Dendritic cell treated with granulocyte-macrophage colony-stimulating factor and Interleukin-4, amounts not matched to agents 40 ng/mL and 50 ng/mL, for 4 days (primary cell): Measurements from ENCODE around the gene GRB10.
"Not testable (repeated sequence)": the region's sequence is repeated elsewhere in the genome, so short reads cannot be mapped to it uniquely, and the experiment has no call there.

Source experiments
- H3K27ac Mint-ChIP-seq: one replicate; pipeline ENCODE4 v1.8.0; 2022; ENCODE audit warnings: mild to moderate bottlenecking, mixed read lengths
- H3K27me3 Mint-ChIP-seq: one replicate; pipeline ENCODE4 v1.8.0; 2022; ENCODE audit warnings: mild to moderate bottlenecking, mixed read lengths
- H3K36me3 Mint-ChIP-seq: one replicate; pipeline ENCODE4 v1.8.0; 2022; ENCODE audit warnings: low read depth, mixed read lengths
- H3K4me1 Mint-ChIP-seq: one replicate; pipeline ENCODE4 v1.8.0; 2022; ENCODE audit warnings: low read depth, mixed read lengths
- H3K4me3 Mint-ChIP-seq: one replicate; pipeline ENCODE4 v1.8.0; 2022; ENCODE audit warnings: mild to moderate bottlenecking, moderate library complexity, mixed read lengths
- H3K9me3 Mint-ChIP-seq: one replicate; pipeline ENCODE4 v1.8.0; 2022; ENCODE audit warnings: mixed read lengths
- intact Hi-C: fragments of 100-400 bp; cut with micrococcal nuclease; formaldehyde crosslinking; loops from one replicate; pipeline ENCODE4 v1.15.0; 2022

Gene GRB10

DNA sequence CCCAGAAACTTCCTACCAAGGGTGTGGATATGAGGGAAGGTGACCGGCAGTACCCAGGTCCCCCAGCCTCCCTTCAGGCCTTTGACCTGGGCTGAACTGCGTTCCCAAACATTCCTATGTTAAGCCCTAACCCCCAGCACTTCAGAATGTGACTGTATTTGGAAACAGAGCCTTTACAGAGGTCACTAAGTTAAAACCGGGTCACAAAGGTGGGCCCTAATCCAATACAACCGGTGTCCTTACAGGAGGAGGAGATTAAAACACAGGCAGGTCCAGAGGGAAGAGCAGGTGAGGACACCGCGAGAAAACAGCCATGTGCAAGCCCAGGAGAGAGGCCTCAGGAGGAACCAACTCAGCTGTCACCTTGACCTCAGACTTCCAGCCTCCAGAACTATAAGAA lies 28.0 kb downstream of the GRB10 start:
- H3K36me3 Mint-ChIP-seq, result no peaks in the 10 kb centered on the region
- intact Hi-C loops, result no loop called here
- no peaks in the 10 kb centered on the region for H3K27me3 Mint-ChIP-seq
- H3K4me3 Mint-ChIP-seq, result no peak overlapping the region
- H3K27ac Mint-ChIP-seq, result no peak overlapping the region
- H3K4me1 Mint-ChIP-seq, result no peaks in the 10 kb centered on the region
- no peaks in the 10 kb centered on the region for H3K9me3 Mint-ChIP-seq

- intact Hi-C loops, result no loop called here
- Mint-ChIP-seq H3K36me3 (no peaks in the 10 kb centered on the region), H3K27me3 (no peaks in the 10 kb centered on the region), H3K4me3 (no peak overlapping the region), H3K9me3 (no peaks in the 10 kb centered on the region), H3K27ac (no peak overlapping the region), H3K4me1 (no peaks in the 10 kb centered on the region)
Measured at GRCh38 chr7:50754241-50754640, 28.5 kb downstream of the GRB10 start.

GRCh38 chr7:50752422-50752821 lies 30.3 kb downstream of the GRB10 start:
- no peaks in the 10 kb centered on the region for H3K27me3 Mint-ChIP-seq
- H3K9me3 Mint-ChIP-seq, result no peaks in the 10 kb centered on the region
- H3K27ac Mint-ChIP-seq, result no peak overlapping the region
- H3K4me3 Mint-ChIP-seq, result no peak overlapping the region
- intact Hi-C loops, result no loop called here
- no peaks in the 10 kb centered on the region for H3K36me3 Mint-ChIP-seq
- no peaks in the 10 kb centered on the region for H3K4me1 Mint-ChIP-seq

DNA sequence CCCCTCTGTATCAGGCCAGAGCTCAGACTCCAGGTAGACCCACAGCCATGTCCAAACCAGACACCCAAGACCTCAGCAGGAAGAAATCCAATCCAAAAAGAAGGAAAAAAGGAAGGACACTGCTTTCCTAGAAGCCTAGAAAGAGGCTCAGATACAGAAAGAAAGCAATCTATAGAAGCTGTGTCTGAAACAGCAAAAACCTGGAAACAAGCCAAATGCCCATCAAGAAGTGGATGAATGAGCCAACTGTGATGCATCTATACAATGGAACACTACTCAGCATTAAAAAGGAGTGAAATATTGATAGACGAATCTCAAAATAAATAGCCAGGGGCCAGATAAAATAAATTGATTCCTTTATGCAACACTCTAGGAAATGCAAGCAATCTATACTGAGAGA lies 31.6 kb downstream of the GRB10 start:
- H3K36me3 Mint-ChIP-seq, result no peaks in the 10 kb centered on the region
- H3K9me3 Mint-ChIP-seq, result no peaks in the 10 kb centered on the region
- H3K27me3 Mint-ChIP-seq, result no peaks in the 10 kb centered on the region
- H3K27ac Mint-ChIP-seq, result no peak overlapping the region
- H3K4me3 Mint-ChIP-seq, result no peak overlapping the region
- H3K4me1 Mint-ChIP-seq, result no peaks in the 10 kb centered on the region
- intact Hi-C loops, result no loop called here

- H3K36me3 Mint-ChIP-seq, result no peaks in the 10 kb centered on the region
- no peaks in the 10 kb centered on the region for H3K4me1 Mint-ChIP-seq
- H3K27me3 Mint-ChIP-seq, result no peaks in the 10 kb centered on the region
- intact Hi-C loops, result no loop called here
- no peaks in the 10 kb centered on the region for H3K9me3 Mint-ChIP-seq
- H3K4me3 Mint-ChIP-seq, result no peak overlapping the region
- H3K27ac Mint-ChIP-seq, result no peak overlapping the region
Measured at GRCh38 chr7:50749896-50750295, 32.8 kb downstream of the GRB10 start.

- Mint-ChIP-seq H3K4me1 (no peaks in the 10 kb centered on the region), H3K27me3 (no peaks in the 10 kb centered on the region), H3K4me3 (no peak overlapping the region), H3K36me3 (no peaks in the 10 kb centered on the region), H3K9me3 (no peaks in the 10 kb centered on the region), H3K27ac (no peak overlapping the region)
- intact Hi-C loops, result no loop called here
Measured at GRCh38 chr7:50748472-50748871, 34.2 kb downstream of the GRB10 start.

DNA sequence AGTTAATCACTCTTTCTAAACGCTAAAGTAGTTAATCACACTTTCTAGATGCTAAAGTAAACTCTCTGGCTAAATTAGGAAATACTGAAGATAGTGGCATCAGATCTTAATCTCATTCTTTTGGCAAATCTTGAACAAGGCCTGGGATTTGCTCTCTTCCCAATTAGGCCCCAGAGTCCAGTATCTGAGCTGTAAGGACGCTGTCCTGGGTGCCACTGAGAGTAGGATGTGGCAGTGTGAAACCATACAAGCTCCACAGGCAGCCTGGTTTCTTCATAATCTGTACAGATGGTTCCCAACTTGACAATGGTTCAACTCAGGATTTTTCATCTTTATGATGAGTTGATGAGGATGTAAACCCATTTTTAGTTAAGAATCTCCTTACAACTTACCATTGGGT lies 36.9 kb downstream of the GRB10 start:
- intact Hi-C loops, result no loop called here
- Mint-ChIP-seq H3K4me1 (no peaks in the 10 kb centered on the region), H3K36me3 (no peaks in the 10 kb centered on the region), H3K9me3 (no peaks in the 10 kb centered on the region), H3K27ac (no peak overlapping the region), H3K27me3 (no peaks in the 10 kb centered on the region), H3K4me3 (no peak overlapping the region)

- Mint-ChIP-seq H3K4me3 (no peak overlapping the region), H3K9me3 (no peaks in the 10 kb centered on the region), H3K4me1 (no peaks in the 10 kb centered on the region), H3K36me3 (no peaks in the 10 kb centered on the region), H3K27me3 (no peaks in the 10 kb centered on the region), H3K27ac (no peak overlapping the region)
- intact Hi-C loops, result no loop called here
Measured at GRCh38 chr7:50745336-50745735, 37.4 kb downstream of the GRB10 start.

- intact Hi-C loops, result no loop called here
- no peak overlapping the region for H3K27ac Mint-ChIP-seq
- no peaks in the 10 kb centered on the region for H3K36me3 Mint-ChIP-seq
- H3K4me1 Mint-ChIP-seq, result peaks cover 12% of the 10 kb centered on the region
- H3K27me3 Mint-ChIP-seq, result no peaks in the 10 kb centered on the region
- H3K9me3 Mint-ChIP-seq, result no peaks in the 10 kb centered on the region
- no peak overlapping the region for H3K4me3 Mint-ChIP-seq
Measured at GRCh38 chr7:50743893-50744292, 38.8 kb downstream of the GRB10 start.

DNA sequence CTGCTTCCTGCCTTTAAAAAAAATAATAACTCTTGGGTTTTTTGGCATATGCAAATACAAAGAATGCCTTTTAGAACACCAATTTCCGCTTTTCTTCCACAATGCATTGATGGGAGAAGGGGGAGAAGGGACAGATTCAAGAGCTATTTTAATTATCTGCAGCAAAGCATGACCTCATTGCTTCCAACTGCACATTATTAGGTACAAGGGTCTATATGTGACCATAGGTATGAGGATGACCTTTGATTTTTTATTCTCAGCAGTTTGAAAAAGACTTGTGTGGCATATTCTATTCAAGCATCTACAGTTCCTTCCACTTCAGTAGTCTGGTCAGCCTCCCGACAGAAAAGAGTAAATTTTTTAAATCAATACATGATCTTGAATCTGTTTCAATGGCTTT lies 39.7 kb downstream of the GRB10 start:
- intact Hi-C loops, result no loop called here
- Mint-ChIP-seq H3K36me3 (no peaks in the 10 kb centered on the region), H3K27ac (no peak overlapping the region), H3K27me3 (no peaks in the 10 kb centered on the region), H3K9me3 (no peaks in the 10 kb centered on the region), H3K4me3 (no peak overlapping the region), H3K4me1 (peaks cover 12% of the 10 kb centered on the region)

- H3K36me3 Mint-ChIP-seq, result no peaks in the 10 kb centered on the region
- H3K4me3 Mint-ChIP-seq, result no peak overlapping the region
- H3K9me3 Mint-ChIP-seq, result peaks cover 3% of the 10 kb centered on the region
- no peak overlapping the region for H3K27ac Mint-ChIP-seq
- H3K27me3 Mint-ChIP-seq, result no peaks in the 10 kb centered on the region
- intact Hi-C loops, result no loop called here
- peaks cover 12% of the 10 kb centered on the region for H3K4me1 Mint-ChIP-seq
Measured at GRCh38 chr7:50742401-50742800, 40.3 kb downstream of the GRB10 start.

GRCh38 chr7:50739744-50740435 lies 42.8 kb downstream of the GRB10 start:
- Mint-ChIP-seq H3K9me3 (peaks cover 13% of the 10 kb centered on the region), H3K27me3 (no peaks in the 10 kb centered on the region), H3K27ac (no peak overlapping the region), H3K4me3 (no peak overlapping the region), H3K4me1 (peaks cover 12% of the 10 kb centered on the region), H3K36me3 (no peaks in the 10 kb centered on the region)
- intact Hi-C loops, result no loop called here

- intact Hi-C loops, result no loop called here
- Mint-ChIP-seq H3K4me1 (peaks cover 12% of the 10 kb centered on the region), H3K27ac (no peak overlapping the region), H3K36me3 (no peaks in the 10 kb centered on the region), H3K9me3 (peaks cover 18% of the 10 kb centered on the region), H3K27me3 (no peaks in the 10 kb centered on the region), H3K4me3 (no peak overlapping the region)
Measured at GRCh38 chr7:50738932-50739331, 43.8 kb downstream of the GRB10 start.

DNA sequence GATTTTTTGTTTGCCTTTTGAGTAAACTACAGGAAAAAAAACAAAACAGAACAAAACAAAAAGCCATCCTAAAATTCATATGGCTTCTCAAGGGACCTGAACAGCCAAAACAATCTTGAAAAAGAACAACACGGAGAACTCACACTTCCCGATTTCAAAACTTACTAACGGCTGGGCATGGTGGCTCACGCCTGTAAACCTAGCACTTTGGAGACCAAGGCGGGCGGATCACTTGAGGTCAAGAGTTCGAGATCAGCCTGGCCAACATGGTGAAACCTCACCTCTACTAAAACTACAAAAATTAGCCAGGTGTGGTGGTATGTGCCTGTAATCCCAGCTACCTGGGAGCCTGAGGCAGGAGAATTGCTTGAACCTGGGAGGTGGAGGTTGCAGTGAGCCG lies 46.9 kb downstream of the GRB10 start:
- H3K27me3 Mint-ChIP-seq, intact Hi-C loops: not testable (repeated sequence)

GRCh38 chr7:50735333-50735732 lies 47.4 kb downstream of the GRB10 start:
- Mint-ChIP-seq H3K4me3 (no peak overlapping the region), H3K27me3 (no peaks in the 10 kb centered on the region), H3K36me3 (no peaks in the 10 kb centered on the region), H3K27ac (no peak overlapping the region), H3K4me1 (peaks cover 12% of the 10 kb centered on the region), H3K9me3 (peaks cover 18% of the 10 kb centered on the region)
- intact Hi-C loops, result no loop called here

More for the DNA sequence above, 46.9 kb downstream of the GRB10 start:
- H3K36me3 Mint-ChIP-seq, H3K27ac Mint-ChIP-seq, H3K4me3 Mint-ChIP-seq: not testable (repeated sequence)
- Mint-ChIP-seq H3K4me1 (peaks cover 12% of the 10 kb centered on the region), H3K9me3 (peaks cover 18% of the 10 kb centered on the region)
